BJ (cell line): ENCODE data around the gene HTR1B. TPM values are rescaled to one million over a fixed set of nuclear protein-coding genes. Genes with fewer than 3 reads are reported as not detected.

Experiments used
- CTCF ChIA-PET: fragments of 350-600 bp; formaldehyde crosslinking; extraction: SDS; loops from one replicate; lab custom pipeline; 2021; ENCODE audit warnings: antibody characterized with exemption, inconsistent platforms; lab: Yijun Ruan, JAX
- POLR2A ChIA-PET: fragments of 300-600 bp; sonication (Branson Sonifier 250); formaldehyde crosslinking; extraction: SDS; loops from one replicate; lab custom pipeline; 2021; ENCODE audit warnings: antibody characterized with exemption; lab: Charles Lee
- DNase-seq: peaks from one replicate; pipeline ENCODE4 v3.0.0-alpha.2; 2011; ENCODE audit warnings: low read depth
- H3K27me3 ChIP-seq: 2 replicates; pipeline ENCODE4 v1.6.0; 2011; ENCODE audit warnings: low read length; ENCODE audit not compliant: control insufficient read depth, insufficient read depth
- H3K36me3 ChIP-seq: 2 replicates; pipeline ENCODE4 v1.5.1; 2011; ENCODE audit warnings: low read length; ENCODE audit not compliant: control insufficient read depth, insufficient read depth
- H3K4me3 ChIP-seq: 2 replicates; pipeline ENCODE4 v1.5.1; 2011; ENCODE audit warnings: low read depth, mild to moderate bottlenecking, control low read depth, low read length
- polyA plus RNA-seq: library from polyadenylated mRNA; depleted of rRNA; stranded (reverse); fragments of >200 nt; gene quantifications from 2 replicates; pipeline ENCODE4 v1.2.3, GENCODE V29; 2011
- TF ChIP-seq, protein P1 (sequence below): IDR thresholded peaks from 2 replicates; pipeline ENCODE4 v1.5.1; 2011; ENCODE audit warnings: low read depth, mild to moderate bottlenecking, control low read depth, inconsistent platforms, low read length, moderate library complexity; ENCODE audit not compliant: insufficient read depth

The HTR1B gene
- polyA plus RNA-seq, 1 experiment = 3.1 TPM

GRCh38 chr6:77440206-77440976 lies 22.9 kb downstream of the HTR1B start:
- TF ChIP-seq, protein P1, sequence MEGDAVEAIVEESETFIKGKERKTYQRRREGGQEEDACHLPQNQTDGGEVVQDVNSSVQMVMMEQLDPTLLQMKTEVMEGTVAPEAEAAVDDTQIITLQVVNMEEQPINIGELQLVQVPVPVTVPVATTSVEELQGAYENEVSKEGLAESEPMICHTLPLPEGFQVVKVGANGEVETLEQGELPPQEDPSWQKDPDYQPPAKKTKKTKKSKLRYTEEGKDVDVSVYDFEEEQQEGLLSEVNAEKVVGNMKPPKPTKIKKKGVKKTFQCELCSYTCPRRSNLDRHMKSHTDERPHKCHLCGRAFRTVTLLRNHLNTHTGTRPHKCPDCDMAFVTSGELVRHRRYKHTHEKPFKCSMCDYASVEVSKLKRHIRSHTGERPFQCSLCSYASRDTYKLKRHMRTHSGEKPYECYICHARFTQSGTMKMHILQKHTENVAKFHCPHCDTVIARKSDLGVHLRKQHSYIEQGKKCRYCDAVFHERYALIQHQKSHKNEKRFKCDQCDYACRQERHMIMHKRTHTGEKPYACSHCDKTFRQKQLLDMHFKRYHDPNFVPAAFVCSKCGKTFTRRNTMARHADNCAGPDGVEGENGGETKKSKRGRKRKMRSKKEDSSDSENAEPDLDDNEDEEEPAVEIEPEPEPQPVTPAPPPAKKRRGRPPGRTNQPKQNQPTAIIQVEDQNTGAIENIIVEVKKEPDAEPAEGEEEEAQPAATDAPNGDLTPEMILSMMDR = no peak
- Histone ChIP-seq H3K27me3 (no peaks in the 10 kb centered on the region), H3K36me3 (no peaks in the 10 kb centered on the region), H3K4me3 (no peak overlapping the region)
- ChIA-PET POLR2A (no interaction called here), CTCF (no interaction called here)
- DNase-seq = no peak

DNA sequence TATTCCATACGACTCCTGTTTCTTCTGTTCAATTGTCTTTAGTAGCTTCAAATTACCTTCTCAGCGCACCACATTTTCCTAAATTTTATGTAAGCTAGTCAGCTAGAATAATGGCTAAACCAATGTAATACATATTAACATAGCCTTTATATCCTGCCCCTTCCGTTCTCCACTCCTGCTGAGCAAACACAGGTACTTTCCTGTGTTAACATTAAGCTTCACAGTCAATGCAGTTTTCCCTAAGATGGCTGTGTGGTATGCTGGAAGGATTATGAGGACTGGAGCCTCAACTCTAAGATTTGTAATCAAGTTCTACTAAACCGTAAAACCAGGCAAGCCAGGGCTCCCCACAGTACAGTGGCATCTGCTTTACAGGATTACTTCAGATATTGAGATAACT lies 29.4 kb downstream of the HTR1B start:
- Histone ChIP-seq H3K4me3 (no peak overlapping the region), H3K27me3 (no peaks in the 10 kb centered on the region), H3K36me3 (no peaks in the 10 kb centered on the region)
- POLR2A ChIA-PET = no interaction called here
- CTCF ChIA-PET = interaction anchor here (0.6 kb wide), 1 partner anchor 9 kb away, joined by 3 read pairs; no protein-coding TSS in a partner anchor
- TF ChIP-seq, protein P1 = no peak
- DNase-seq = no peak

DNA sequence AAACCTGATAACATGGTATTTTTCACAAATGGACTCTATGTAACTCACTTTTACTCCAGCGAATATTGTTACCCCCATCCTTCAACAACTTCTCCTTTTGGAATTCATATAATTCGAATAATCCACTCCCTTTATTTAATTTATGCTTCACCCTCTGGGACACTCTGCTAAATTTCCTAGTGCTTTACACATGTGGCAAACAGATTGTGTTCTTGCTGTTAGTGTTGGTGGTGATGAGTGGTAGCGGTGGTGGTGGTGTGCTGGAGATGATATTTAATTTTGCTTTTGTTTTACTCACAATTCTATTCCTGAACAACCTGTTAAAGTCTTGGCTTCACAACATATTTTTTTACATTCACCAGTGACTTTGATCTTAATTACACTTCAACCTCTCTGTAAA lies 32.8 kb downstream of the HTR1B start:
- POLR2A ChIA-PET = no interaction called here
- DNase-seq = no peak
- CTCF ChIA-PET = no interaction called here
- Histone ChIP-seq H3K4me3 (no peak overlapping the region), H3K36me3 (no peaks in the 10 kb centered on the region), H3K27me3 (no peaks in the 10 kb centered on the region)
- TF ChIP-seq, protein P1 = no peak

GRCh38 chr6:77425671-77426070 lies 37.6 kb downstream of the HTR1B start:
- CTCF ChIA-PET = interaction anchor here (1.1 kb wide), 1 partner anchor 8 kb away, joined by 3 read pairs; no protein-coding TSS in a partner anchor
- POLR2A ChIA-PET = interaction anchor here (0.6 kb wide), 1 partner anchor 1639 kb away, joined by 6 read pairs; no protein-coding TSS in a partner anchor
- no peaks in the 10 kb centered on the region for H3K36me3 ChIP-seq
- TF ChIP-seq, protein P1 = no peak
- H3K27me3 ChIP-seq = no peaks in the 10 kb centered on the region
- DNase-seq = no peak
- no peak overlapping the region for H3K4me3 ChIP-seq

DNA sequence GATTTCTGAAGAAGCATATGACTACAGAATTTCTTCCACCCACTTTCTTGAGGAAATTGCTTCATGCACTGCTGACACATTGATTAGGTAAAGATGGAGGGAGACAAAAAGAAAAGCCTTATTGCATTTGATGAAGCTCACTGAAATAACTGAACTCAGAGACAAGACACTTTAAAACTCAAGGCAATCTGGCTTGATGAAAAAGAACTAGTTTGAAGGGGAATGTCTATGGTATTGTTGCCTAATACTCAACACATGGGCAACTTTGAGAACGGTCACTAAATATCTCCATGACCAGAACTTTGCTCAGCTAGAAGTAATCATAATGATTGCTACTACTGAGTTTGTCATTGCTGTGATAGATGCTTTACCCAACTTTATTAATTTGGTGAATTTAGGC lies 38.1 kb downstream of the HTR1B start:
- TF ChIP-seq, protein P1 = no peak
- H3K36me3 ChIP-seq = no peaks in the 10 kb centered on the region
- no peak overlapping the region for H3K4me3 ChIP-seq
- POLR2A ChIA-PET = interaction anchor here (0.6 to 1.2 kb wide), 2 partner anchors 220 to 1639 kb away, joined by 5 to 6 read pairs; no protein-coding TSS in a partner anchor
- H3K27me3 ChIP-seq = no peaks in the 10 kb centered on the region
- CTCF ChIA-PET = interaction anchor here (1.1 kb wide), 1 partner anchor 8 kb away, joined by 3 read pairs; no protein-coding TSS in a partner anchor
- no peak for DNase-seq
